ENCODE measurements around the gene KRTCAP3. TPM values are rescaled to one million over a fixed set of nuclear protein-coding genes. Genes with fewer than 3 reads are reported as not detected.

Gene KRTCAP3
- total and polyA plus RNA-seq, 2 donors (not counting 3 experiments of a cell fraction or from before 2014, with no cell fraction given), result 2.1 to 4.0 TPM

DNA sequence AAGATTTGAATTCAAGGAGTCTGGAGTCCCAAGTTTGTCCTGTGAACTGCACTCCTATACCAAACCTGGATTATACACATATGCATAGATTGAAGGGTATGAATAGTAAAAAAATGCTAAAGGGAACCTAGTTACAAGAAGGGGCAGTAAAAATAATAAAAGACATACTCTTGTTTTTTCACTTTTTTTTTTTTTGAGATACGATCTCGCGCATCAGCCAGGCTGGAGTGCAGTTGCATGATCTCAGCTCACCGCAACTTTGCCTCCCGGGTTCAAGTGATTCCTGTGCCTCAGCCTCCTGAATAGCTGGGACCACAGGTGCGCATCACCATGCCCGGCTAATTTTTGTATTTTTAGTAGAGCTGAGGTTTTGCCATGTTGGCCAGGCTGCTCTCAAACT, 22.3 kb downstream of the KRTCAP3 start:
- FAIRE-seq, result no peak

More for the DNA sequence above, 22.3 kb downstream of the KRTCAP3 start:
- no TSS peak for BruUV-seq (replicated peaks)
- H3K4me3 ChIP-seq (replicated peaks in 1 of 3; ENCODE audit: insufficient read depth in 1 of 3, low read depth in 1 of 3, low read length in 3 of 3), result no peak overlapping the region
- no peaks in the 10 kb centered on the region for H3K9me1 ChIP-seq (replicated peaks; ENCODE audit: control insufficient read depth, extremely low read depth, insufficient read depth, low read length)
- no peaks in the 10 kb centered on the region for H3K79me2 ChIP-seq (ENCODE audit: control insufficient read depth, insufficient read depth, low read length)
- ChIA-PET POLR2A (no interaction called here), CTCF (interaction anchor here (0.6 kb wide), 1 partner anchor 9 kb away, joined by 5 read pairs; no protein-coding TSS in a partner anchor)
- H3K9ac ChIP-seq (replicated peaks; ENCODE audit: extremely low read depth, insufficient read depth, low read length), result no peak overlapping the region
- dilution Hi-C loops (cut with MboI; ENCODE audit: extremely low pct_ligation_motif_present, low sequenced_read_pairs), result loop anchor here (25.0 kb wide), 1 partner anchor 123 kb away; the partner anchor contains the start of gene ZNF512
- no peaks in the 10 kb centered on the region for H4K20me1 ChIP-seq (replicated peaks; ENCODE audit: control insufficient read depth, extremely low read depth, insufficient read depth, low read length)
- H3K9me3 ChIP-seq (replicated peaks; ENCODE audit: control insufficient read depth, insufficient read depth, low read length), result no peaks in the 10 kb centered on the region
- peaks cover 0 to 2% of the 10 kb centered on the region in 2 experiments for H3K36me3 ChIP-seq (ENCODE audit: control insufficient read depth in 2 of 2, extremely low read depth in 1 of 2, insufficient read depth in 2 of 2, low read length in 2 of 2)
- H2AFZ ChIP-seq (ENCODE audit: low read depth, low read length), result no peak overlapping the region
- intact Hi-C loops (cut with micrococcal nuclease), result no loop called here
- no peak for DNase-seq (ENCODE audit: low read depth, low spot score)
- TF ChIP-seq EZH2 (IDR thresholded peaks at IDR 0.05; ENCODE audit: borderline replicate concordance, low read depth, low read length, severe bottlenecking) (no peak), POLR2AphosphoS5 (IDR thresholded peaks at IDR 0.05; ENCODE audit: insufficient read depth, low read depth, low read length) (no peak), JUN (IDR thresholded peaks at IDR 0.05; ENCODE audit: borderline replicate concordance, insufficient read depth, insufficient read length, low read depth) (no peak), POLR2A (IDR thresholded peaks at IDR 0.05; ENCODE audit: low read depth, low read length) (no peak), GATA2 (IDR thresholded peaks at IDR 0.05; ENCODE audit: insufficient read depth, insufficient read length, low read depth, low read length) (no peak), FOS (IDR thresholded peaks at IDR 0.05; ENCODE audit: borderline replicate concordance, insufficient read depth, low read length) (no peak), MYC (IDR thresholded peaks at IDR 0.05; ENCODE audit: low read depth, low read length) (no peak)
- TF ChIP-seq, protein P1, sequence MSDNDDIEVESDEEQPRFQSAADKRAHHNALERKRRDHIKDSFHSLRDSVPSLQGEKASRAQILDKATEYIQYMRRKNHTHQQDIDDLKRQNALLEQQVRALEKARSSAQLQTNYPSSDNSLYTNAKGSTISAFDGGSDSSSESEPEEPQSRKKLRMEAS (IDR thresholded peaks at IDR 0.05; ENCODE audit: insufficient read depth, insufficient read length), result no peak
- TF ChIP-seq, protein P2, sequence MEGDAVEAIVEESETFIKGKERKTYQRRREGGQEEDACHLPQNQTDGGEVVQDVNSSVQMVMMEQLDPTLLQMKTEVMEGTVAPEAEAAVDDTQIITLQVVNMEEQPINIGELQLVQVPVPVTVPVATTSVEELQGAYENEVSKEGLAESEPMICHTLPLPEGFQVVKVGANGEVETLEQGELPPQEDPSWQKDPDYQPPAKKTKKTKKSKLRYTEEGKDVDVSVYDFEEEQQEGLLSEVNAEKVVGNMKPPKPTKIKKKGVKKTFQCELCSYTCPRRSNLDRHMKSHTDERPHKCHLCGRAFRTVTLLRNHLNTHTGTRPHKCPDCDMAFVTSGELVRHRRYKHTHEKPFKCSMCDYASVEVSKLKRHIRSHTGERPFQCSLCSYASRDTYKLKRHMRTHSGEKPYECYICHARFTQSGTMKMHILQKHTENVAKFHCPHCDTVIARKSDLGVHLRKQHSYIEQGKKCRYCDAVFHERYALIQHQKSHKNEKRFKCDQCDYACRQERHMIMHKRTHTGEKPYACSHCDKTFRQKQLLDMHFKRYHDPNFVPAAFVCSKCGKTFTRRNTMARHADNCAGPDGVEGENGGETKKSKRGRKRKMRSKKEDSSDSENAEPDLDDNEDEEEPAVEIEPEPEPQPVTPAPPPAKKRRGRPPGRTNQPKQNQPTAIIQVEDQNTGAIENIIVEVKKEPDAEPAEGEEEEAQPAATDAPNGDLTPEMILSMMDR (IDR thresholded peaks at IDR 0.05; ENCODE audit: extremely low read depth in 1 of 2, insufficient read depth in 1 of 2, low read depth in 1 of 2, low read length in 2 of 2), result no peak
- no peak overlapping the region for H3K27ac ChIP-seq (ENCODE audit: insufficient read depth, low read depth, low read length)
- H3K27me3 ChIP-seq (ENCODE audit: control insufficient read depth in 2 of 2, insufficient read depth in 2 of 2, low read length in 2 of 2), result no peaks in the 10 kb centered on the region
- H3K4me2 ChIP-seq (ENCODE audit: insufficient read depth, low read length), result no peak overlapping the region
- H3K4me1 ChIP-seq (ENCODE audit: control insufficient read depth, extremely low read depth, insufficient read depth, low read length), result no peaks in the 10 kb centered on the region
